Endothelial cell (in vitro differentiated cells): Measurements from ENCODE around the gene BEX1. TPM values are rescaled to one million over a fixed set of nuclear protein-coding genes. Genes with fewer than 3 reads are reported as not detected.

ENCODE experiments used
- DNase-seq: peaks from one replicate; pipeline ENCODE4 v3.0.0; 2021; ENCODE audit warnings: low spot score
- H3K27ac Mint-ChIP-seq: one replicate; pipeline ENCODE4 v1.8.0; 2021; ENCODE audit warnings: mixed read lengths, inconsistent platforms; ENCODE audit not compliant: unreplicated experiment
- H3K27me3 Mint-ChIP-seq: one replicate; pipeline ENCODE4 v1.8.0; 2021; ENCODE audit warnings: mild to moderate bottlenecking, moderate library complexity, mixed read lengths, inconsistent platforms; ENCODE audit not compliant: unreplicated experiment
- H3K36me3 Mint-ChIP-seq: one replicate; pipeline ENCODE4 v1.8.0; 2021; ENCODE audit warnings: mild to moderate bottlenecking, low read depth, mixed read lengths, inconsistent platforms; ENCODE audit not compliant: unreplicated experiment
- H3K4me1 Mint-ChIP-seq: one replicate; pipeline ENCODE4 v1.8.0; 2021; ENCODE audit warnings: mild to moderate bottlenecking, mixed read lengths, inconsistent platforms; ENCODE audit not compliant: unreplicated experiment
- H3K4me3 Mint-ChIP-seq: one replicate; pipeline ENCODE4 v1.8.0; 2021; ENCODE audit warnings: mild to moderate bottlenecking, mixed read lengths, inconsistent platforms; ENCODE audit not compliant: unreplicated experiment
- H3K9me3 Mint-ChIP-seq: one replicate; pipeline ENCODE4 v1.8.0; 2021; ENCODE audit warnings: mixed read lengths, inconsistent platforms; ENCODE audit not compliant: unreplicated experiment
- CTCF ChIP-seq: fragments of 200-600 bp; sonication (generic); IDR thresholded peaks from one replicate; pipeline ENCODE4 v1.5.0; 2021; ENCODE audit warnings: antibody characterized with exemption; ENCODE audit not compliant: unreplicated experiment
- total RNA-seq: library from RNA; stranded (reverse); fragmentation: NEBNext Ultra II Directional; extraction: Animal tissue kit (Norgen Biotek cat#: 25700); gene quantifications from one replicate; pipeline ENCODE4 v1.2.1, GENCODE V29; 2021; ENCODE audit not compliant: unreplicated experiment

Gene BEX1
- total RNA-seq, 1 donor from 2014 or later, result 60.3 TPM

- TF ChIP-seq CTCF, result no peak
- peaks cover 2% of the 10 kb centered on the region for H3K4me1 Mint-ChIP-seq
- H3K27ac Mint-ChIP-seq, result no peak overlapping the region
- no peak overlapping the region for H3K4me3 Mint-ChIP-seq
- no peaks in the 10 kb centered on the region for H3K36me3 Mint-ChIP-seq
- no peaks in the 10 kb centered on the region for H3K9me3 Mint-ChIP-seq
- H3K27me3 Mint-ChIP-seq, result no peaks in the 10 kb centered on the region
- no peak for DNase-seq
These were observed 9.5 kb upstream of the BEX1 start for GRCh38 chrX:103073467-103073866.

GRCh38 chrX:103066606-103067005, 2.6 kb upstream of the BEX1 start:
- no peak for DNase-seq
- no peak for TF ChIP-seq CTCF
- Mint-ChIP-seq H3K27ac (no peak overlapping the region), H3K36me3 (no peaks in the 10 kb centered on the region), H3K4me1 (no peaks in the 10 kb centered on the region), H3K4me3 (no peak overlapping the region), H3K27me3 (no peaks in the 10 kb centered on the region), H3K9me3 (no peaks in the 10 kb centered on the region)

DNA sequence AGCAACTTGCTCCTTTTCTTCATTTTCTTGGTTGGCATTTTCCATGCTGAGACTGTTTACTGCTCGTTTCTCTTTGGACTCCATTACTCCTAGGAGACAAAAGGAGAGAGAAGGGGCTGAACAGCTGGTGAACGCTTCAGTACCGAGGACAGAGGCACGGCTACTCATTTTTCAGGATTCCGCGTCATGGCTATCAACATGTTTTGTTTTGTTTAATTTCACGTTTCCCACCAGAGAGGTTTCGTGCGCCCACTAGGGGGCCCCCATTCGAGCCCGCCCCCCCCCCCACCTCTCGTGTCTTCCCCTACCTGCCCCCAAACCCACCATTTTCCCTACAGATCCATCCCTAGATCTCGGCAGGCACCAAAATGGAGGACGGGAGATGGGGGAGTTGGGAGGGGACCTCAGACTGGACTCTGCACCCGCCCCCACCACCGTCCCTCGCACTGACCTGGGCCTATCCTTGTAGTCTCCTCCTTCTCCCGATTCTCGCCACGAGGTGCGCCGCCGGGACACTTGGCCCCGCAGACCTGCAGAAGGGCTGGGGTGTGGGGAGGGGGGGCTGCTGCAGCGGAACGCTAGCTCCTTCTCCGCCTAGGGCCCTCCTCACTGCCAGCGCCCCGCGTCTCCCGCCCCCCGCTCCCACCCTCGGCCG, 653 bp downstream of the BEX1 start:
- peak; percentile 23 for TF ChIP-seq CTCF
- no peak overlapping the region for H3K27ac Mint-ChIP-seq
- no peaks in the 10 kb centered on the region for H3K9me3 Mint-ChIP-seq
- no peaks in the 10 kb centered on the region for H3K27me3 Mint-ChIP-seq
- H3K36me3 Mint-ChIP-seq, result no peaks in the 10 kb centered on the region
- no peaks in the 10 kb centered on the region for H3K4me1 Mint-ChIP-seq
- peak overlapping the region; percentile 82 for H3K4me3 Mint-ChIP-seq
- peak; percentile 20 for DNase-seq

DNA sequence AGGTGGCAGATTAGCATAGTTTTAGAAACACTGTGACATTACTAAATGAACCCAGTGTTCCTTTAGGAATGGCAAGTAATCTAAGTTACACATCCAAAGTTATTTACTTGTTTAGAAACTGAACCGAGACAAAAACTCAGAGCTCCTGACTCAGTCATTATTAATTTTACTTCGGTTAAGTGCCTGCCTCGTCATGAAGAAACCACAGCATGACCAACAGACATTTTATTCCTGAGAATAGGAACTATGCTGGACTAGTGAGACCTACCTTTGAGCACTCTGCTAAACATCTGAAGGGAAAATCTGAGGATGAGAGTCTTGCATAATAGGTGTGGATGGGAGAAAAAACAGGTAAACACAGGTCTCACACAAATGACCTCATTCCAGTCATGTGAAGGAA, 2.5 kb downstream of the BEX1 start:
- H3K9me3 Mint-ChIP-seq, result no peaks in the 10 kb centered on the region
- no peaks in the 10 kb centered on the region for H3K27me3 Mint-ChIP-seq
- H3K4me3 Mint-ChIP-seq, result no peak overlapping the region
- no peak overlapping the region for H3K27ac Mint-ChIP-seq
- no peaks in the 10 kb centered on the region for H3K36me3 Mint-ChIP-seq
- DNase-seq, result no peak
- H3K4me1 Mint-ChIP-seq, result no peaks in the 10 kb centered on the region
- no peak for TF ChIP-seq CTCF

- peaks cover 3% of the 10 kb centered on the region for H3K27me3 Mint-ChIP-seq
- no peak for DNase-seq
- H3K36me3 Mint-ChIP-seq, result no peaks in the 10 kb centered on the region
- no peak for TF ChIP-seq CTCF
- H3K4me3 Mint-ChIP-seq, result no peak overlapping the region
- H3K9me3 Mint-ChIP-seq, result no peaks in the 10 kb centered on the region
- H3K4me1 Mint-ChIP-seq, result no peaks in the 10 kb centered on the region
- no peak overlapping the region for H3K27ac Mint-ChIP-seq
These were observed 7.1 kb downstream of the BEX1 start for GRCh38 chrX:103056902-103057301.
